ENCODE data around the gene NUP210L.
"Not testable (repeated sequence)": the region's sequence is repeated elsewhere in the genome, so short reads cannot be mapped to it uniquely, and the experiment has no call there.

Gene NUP210L

DNA sequence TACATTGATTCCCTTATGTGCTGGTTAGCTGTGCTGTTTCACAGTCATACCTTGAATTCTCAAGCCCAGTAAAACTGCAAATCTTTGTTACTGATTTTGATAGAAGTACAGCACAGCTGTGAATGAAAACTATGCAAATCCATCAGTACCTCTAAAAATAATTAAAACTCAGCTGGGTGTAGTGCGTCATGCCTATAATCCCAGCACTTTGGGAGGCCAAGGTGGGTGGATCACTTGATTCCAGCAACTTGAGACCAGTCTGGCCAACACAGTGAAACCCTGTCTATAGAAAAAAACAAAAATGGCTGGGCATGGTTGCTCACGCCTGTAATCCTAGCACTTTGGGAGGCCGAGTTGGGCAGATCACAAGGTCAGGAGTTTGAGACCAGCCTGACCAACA is 61.2 kb downstream of the NUP210L start:
- no peak for TF ChIP-seq CTCF (IDR thresholded peaks at IDR 0.05; ENCODE audit: borderline replicate concordance, control extremely low read depth, extremely low read depth, insufficient read depth, missing control alignments)
- DNase-seq (ENCODE audit: low spot score): no peak
- in situ Hi-C loops (cut with MboI; ENCODE audit: low sequenced_read_pairs, unreplicated experiment): no loop called here

GRCh38 chr1:154091706-154092105 is 63.2 kb downstream of the NUP210L start:
- no peak for DNase-seq (ENCODE audit: low spot score)
- TF ChIP-seq CTCF (IDR thresholded peaks at IDR 0.05; ENCODE audit: borderline replicate concordance, control extremely low read depth, extremely low read depth, insufficient read depth, missing control alignments): no peak
- in situ Hi-C loops (cut with MboI; ENCODE audit: low sequenced_read_pairs, unreplicated experiment): no loop called here

DNA sequence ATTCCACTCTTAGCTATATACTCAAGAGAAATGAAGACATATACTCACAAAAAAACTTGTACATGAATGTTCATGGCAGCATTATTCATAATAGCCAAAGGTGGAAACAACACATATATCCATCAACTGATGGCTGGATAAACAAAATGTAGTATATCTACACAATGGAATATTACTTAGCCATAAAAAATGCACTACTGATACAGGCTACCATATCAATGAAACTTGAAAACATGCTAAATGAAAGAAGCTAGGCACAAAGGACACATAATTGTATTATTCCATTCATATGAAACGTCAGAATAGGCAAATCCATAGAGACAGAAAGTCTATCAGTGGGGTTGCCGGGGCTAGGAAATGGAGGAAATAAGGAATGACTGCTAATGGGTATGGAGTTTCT is 67.3 kb downstream of the NUP210L start:
- in situ Hi-C loops (cut with MboI; ENCODE audit: low sequenced_read_pairs, unreplicated experiment): no loop called here
- TF ChIP-seq CTCF (IDR thresholded peaks at IDR 0.05; ENCODE audit: borderline replicate concordance, control extremely low read depth, extremely low read depth, insufficient read depth, missing control alignments): no peak
- DNase-seq (ENCODE audit: low spot score): no peak

DNA sequence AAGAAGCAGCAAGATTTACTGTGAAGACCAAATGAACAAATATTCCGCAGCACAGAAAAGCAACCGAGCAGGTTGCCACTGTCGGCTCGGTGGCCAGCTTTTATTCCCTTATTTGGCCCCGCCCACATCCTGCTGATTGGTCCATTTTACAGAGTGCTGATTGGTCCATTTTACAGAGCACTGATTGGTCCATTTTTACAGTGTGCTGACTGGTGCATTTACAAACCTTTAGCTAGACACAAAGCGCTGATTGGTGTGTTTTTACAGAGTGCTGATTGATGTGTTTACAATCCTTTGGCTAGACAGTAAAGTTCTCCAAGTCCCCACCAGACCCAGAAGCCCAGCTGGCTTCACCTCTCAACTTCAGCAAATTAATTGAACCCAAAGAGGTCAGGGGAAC is 71.8 kb downstream of the NUP210L start:
- DNase-seq (ENCODE audit: low spot score); in situ Hi-C loops (cut with MboI; ENCODE audit: low sequenced_read_pairs, unreplicated experiment): not testable (repeated sequence)

DNA sequence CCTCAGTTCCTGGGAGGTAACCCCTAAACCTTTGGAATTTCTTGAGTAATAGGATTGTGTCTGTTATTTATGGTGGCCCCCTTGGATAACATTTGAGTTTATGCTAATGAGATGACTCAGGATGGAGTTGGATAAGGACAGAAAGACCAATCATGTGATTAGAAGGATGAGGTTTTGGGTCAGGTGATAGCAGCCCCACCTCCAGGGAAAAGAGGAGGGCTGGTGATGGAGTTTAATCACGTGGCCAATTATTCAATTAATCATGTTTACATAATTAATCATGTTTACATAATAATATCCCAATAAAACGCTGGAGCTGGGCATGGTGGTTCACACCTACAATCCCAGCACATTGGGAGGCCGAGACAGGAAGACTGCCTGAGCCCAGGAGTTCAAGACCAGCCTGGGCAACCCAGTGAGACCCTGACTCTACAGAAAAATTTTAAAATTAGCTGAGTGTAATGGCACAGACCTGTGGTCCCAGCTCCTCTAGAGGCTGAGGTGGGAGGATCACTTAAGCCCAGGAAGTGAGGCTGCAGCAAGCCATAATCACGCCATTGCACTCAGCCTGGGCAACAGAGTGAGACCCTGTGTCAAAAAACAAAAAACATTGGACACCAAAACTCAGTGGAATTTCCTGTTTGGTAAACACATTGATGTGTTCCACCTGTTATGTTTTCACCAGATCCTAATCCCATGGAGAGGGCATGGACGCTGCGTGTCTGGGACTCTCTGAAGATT is 73.3 kb downstream of the NUP210L start:
- no peak for TF ChIP-seq CTCF (IDR thresholded peaks at IDR 0.05; ENCODE audit: borderline replicate concordance, control extremely low read depth, extremely low read depth, insufficient read depth, missing control alignments)
- in situ Hi-C loops (cut with MboI; ENCODE audit: low sequenced_read_pairs, unreplicated experiment): no loop called here
- DNase-seq (ENCODE audit: low spot score): no peak

GRCh38 chr1:154076413-154076812 is 78.5 kb downstream of the NUP210L start:
- no peak for TF ChIP-seq CTCF (IDR thresholded peaks at IDR 0.05; ENCODE audit: borderline replicate concordance, control extremely low read depth, extremely low read depth, insufficient read depth, missing control alignments)
- in situ Hi-C loops (cut with MboI; ENCODE audit: low sequenced_read_pairs, unreplicated experiment): no loop called here

GRCh38 chr1:154075746-154076145 is 79.1 kb downstream of the NUP210L start:
- no peak for DNase-seq (ENCODE audit: low spot score)
- TF ChIP-seq CTCF (IDR thresholded peaks at IDR 0.05; ENCODE audit: borderline replicate concordance, control extremely low read depth, extremely low read depth, insufficient read depth, missing control alignments): no peak
- in situ Hi-C loops (cut with MboI; ENCODE audit: low sequenced_read_pairs, unreplicated experiment): no loop called here

More at GRCh38 chr1:154076413-154076812, 78.5 kb downstream of the NUP210L start:
- no peak for DNase-seq (ENCODE audit: low spot score)
